Measurements from ENCODE around the gene LPIN3.

LPIN3 gene

DNA sequence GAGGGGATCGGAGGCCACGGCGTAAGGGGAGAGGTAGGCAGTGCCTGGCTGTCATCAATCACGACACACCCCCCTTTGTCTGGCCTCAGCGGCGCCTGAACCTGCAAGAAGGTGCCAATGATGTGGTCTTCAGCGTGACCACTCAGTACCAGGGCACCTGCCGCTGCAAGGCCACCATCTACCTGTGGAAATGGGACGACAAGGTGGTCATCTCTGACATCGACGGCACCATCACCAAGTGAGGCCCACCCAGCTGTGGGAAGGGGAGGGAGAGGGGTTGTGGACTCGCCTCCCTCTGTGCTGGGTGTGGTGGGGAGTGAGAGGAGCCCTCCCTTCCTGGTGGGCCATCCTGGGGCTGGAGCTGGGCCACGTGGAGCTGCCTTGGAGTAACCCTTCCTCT lies 16.3 kb downstream of the LPIN3 start:
- Histone ChIP-seq H3K27me3 (replicated peaks; ENCODE audit: insufficient read depth, low read length) (no peaks in the 10 kb centered on the region), H3K9me3 (replicated peaks; ENCODE audit: insufficient read depth, low read length) (no peaks in the 10 kb centered on the region)
- DNase-seq, result no peak

DNA sequence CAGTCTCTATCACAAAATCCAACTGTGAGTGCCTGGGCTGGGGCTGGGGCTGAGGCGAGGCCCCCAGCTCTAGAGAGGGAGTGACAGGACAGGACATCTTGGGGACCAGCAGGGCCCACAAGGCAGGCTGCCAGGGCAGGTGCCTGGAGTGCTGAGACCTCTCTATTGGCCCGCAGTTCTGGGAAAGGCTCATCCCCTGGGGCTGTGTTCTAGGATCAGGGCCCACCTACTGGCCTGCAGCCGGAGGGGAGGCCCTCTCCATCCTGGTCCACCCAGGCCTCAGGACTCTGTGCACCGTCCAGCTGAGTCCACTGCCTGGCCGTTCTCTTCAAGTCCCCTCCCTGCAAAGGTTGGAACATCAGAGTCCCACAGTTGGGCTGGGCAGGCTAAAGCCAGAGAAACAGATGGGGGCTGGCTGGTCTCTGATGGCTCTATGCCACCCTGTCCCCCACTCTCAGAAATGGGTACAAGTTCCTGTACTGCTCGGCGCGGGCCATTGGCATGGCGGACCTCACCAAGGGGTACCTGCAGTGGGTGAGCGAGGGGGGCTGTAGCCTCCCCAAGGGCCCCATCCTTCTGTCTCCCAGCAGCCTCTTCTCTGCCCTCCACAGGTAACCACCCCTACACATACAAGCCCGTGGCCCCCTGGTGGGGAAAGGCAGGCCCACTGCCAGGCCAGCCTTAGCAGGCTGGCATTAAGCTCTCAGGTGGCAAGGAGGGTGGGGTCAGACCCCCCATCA lies 17.0 kb downstream of the LPIN3 start:
- no peak for DNase-seq
- no peaks in the 10 kb centered on the region for H3K9me2 ChIP-seq (replicated peaks; ENCODE audit: insufficient read depth, low read length)
- no peaks in the 10 kb centered on the region for H3K79me2 ChIP-seq (ENCODE audit: low read length)
- no peak for TF ChIP-seq CTCF (IDR thresholded peaks at IDR 0.05; ENCODE audit: low read length)
- TF ChIP-seq EZH2phosphoT487 (IDR thresholded peaks at IDR 0.05; ENCODE audit: low read length), result no peak
- TF ChIP-seq EZH2 (optimal IDR thresholded peaks at IDR 0.05; ENCODE audit: low read depth, low read length), result no peak
- no peaks in the 10 kb centered on the region for H3K4me1 ChIP-seq (ENCODE audit: low read length)
- no peaks in the 10 kb centered on the region for H3K9me3 ChIP-seq (replicated peaks; ENCODE audit: insufficient read depth, low read length)
- no peak overlapping the region for H3K9ac ChIP-seq (ENCODE audit: low read length)
- H3K4me2 ChIP-seq (ENCODE audit: low read depth, low read length), result no peak overlapping the region
- no peaks in the 10 kb centered on the region for H3F3A ChIP-seq (ENCODE audit: insufficient read depth, low read length)
- no peak overlapping the region for H3K4me3 ChIP-seq (ENCODE audit: low read length)
- H2AFZ ChIP-seq (ENCODE audit: low read length), result no peak overlapping the region
- no peaks in the 10 kb centered on the region for H3K27me3 ChIP-seq (replicated peaks; ENCODE audit: insufficient read depth, low read length)
- no peaks in the 10 kb centered on the region for H3K36me3 ChIP-seq (replicated peaks; ENCODE audit: insufficient read depth, low read length)
- H4K20me1 ChIP-seq (ENCODE audit: insufficient read depth, low read length), result no peaks in the 10 kb centered on the region
- no peak overlapping the region for H3K27ac ChIP-seq (ENCODE audit: low read length)

More for the DNA sequence above, 16.3 kb downstream of the LPIN3 start:
- Histone ChIP-seq H3K9ac (ENCODE audit: low read length) (no peak overlapping the region), H2AFZ (ENCODE audit: low read length) (no peak overlapping the region), H3K79me2 (ENCODE audit: low read length) (no peaks in the 10 kb centered on the region), H3K4me1 (ENCODE audit: low read length) (no peaks in the 10 kb centered on the region), H3K4me2 (ENCODE audit: low read depth, low read length) (no peak overlapping the region), H4K20me1 (ENCODE audit: insufficient read depth, low read length) (no peaks in the 10 kb centered on the region), H3F3A (ENCODE audit: insufficient read depth, low read length) (no peaks in the 10 kb centered on the region), H3K36me3 (replicated peaks; ENCODE audit: insufficient read depth, low read length) (no peaks in the 10 kb centered on the region), H3K4me3 (ENCODE audit: low read length) (no peak overlapping the region), H3K9me2 (replicated peaks; ENCODE audit: insufficient read depth, low read length) (no peaks in the 10 kb centered on the region), H3K27ac (ENCODE audit: low read length) (no peak overlapping the region)
- no peak for TF ChIP-seq EZH2phosphoT487 (IDR thresholded peaks at IDR 0.05; ENCODE audit: low read length)
- no peak for TF ChIP-seq CTCF (IDR thresholded peaks at IDR 0.05; ENCODE audit: low read length)
- TF ChIP-seq EZH2 (optimal IDR thresholded peaks at IDR 0.05; ENCODE audit: low read depth, low read length), result no peak

GRCh38 chr20:41358230-41358629 lies 17.6 kb downstream of the LPIN3 start:
- Histone ChIP-seq H3K27ac (ENCODE audit: low read length) (no peak overlapping the region), H2AFZ (ENCODE audit: low read length) (no peak overlapping the region), H3K79me2 (ENCODE audit: low read length) (no peaks in the 10 kb centered on the region), H3K36me3 (replicated peaks; ENCODE audit: insufficient read depth, low read length) (no peaks in the 10 kb centered on the region), H3K9me3 (replicated peaks; ENCODE audit: insufficient read depth, low read length) (no peaks in the 10 kb centered on the region), H3K27me3 (replicated peaks; ENCODE audit: insufficient read depth, low read length) (no peaks in the 10 kb centered on the region), H4K20me1 (ENCODE audit: insufficient read depth, low read length) (no peaks in the 10 kb centered on the region), H3K4me1 (ENCODE audit: low read length) (no peaks in the 10 kb centered on the region), H3K9ac (ENCODE audit: low read length) (no peak overlapping the region), H3K4me2 (ENCODE audit: low read depth, low read length) (no peak overlapping the region), H3K9me2 (replicated peaks; ENCODE audit: insufficient read depth, low read length) (no peaks in the 10 kb centered on the region), H3F3A (ENCODE audit: insufficient read depth, low read length) (no peaks in the 10 kb centered on the region), H3K4me3 (ENCODE audit: low read length) (no peak overlapping the region)
- TF ChIP-seq EZH2 (optimal IDR thresholded peaks at IDR 0.05; ENCODE audit: low read depth, low read length), result no peak
- no peak for DNase-seq

DNA sequence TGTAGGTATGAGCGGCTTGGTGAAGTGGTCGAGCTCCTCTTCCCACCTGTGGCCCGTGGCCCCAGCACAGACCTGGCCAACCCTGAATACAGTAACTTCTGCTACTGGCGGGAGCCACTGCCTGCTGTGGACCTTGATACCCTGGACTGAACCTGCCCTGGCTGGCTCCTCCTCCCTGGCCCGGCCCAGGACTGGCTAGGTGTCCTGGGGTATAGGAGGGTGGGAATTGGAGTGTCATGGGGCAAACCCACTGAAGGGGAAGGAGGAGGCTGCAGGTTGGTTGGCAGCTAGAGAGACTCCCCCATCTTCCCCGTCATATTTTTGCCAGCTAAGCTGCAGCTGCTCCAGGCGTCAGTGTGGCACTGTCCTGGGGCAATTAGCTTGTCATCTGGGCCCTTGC lies 18.1 kb downstream of the LPIN3 start:
- Histone ChIP-seq H3K27me3 (replicated peaks; ENCODE audit: insufficient read depth, low read length) (no peaks in the 10 kb centered on the region), H3K4me1 (ENCODE audit: low read length) (no peaks in the 10 kb centered on the region), H4K20me1 (ENCODE audit: insufficient read depth, low read length) (no peaks in the 10 kb centered on the region), H3K79me2 (ENCODE audit: low read length) (no peaks in the 10 kb centered on the region), H3K4me2 (ENCODE audit: low read depth, low read length) (no peak overlapping the region), H3K4me3 (ENCODE audit: low read length) (no peak overlapping the region), H3K36me3 (replicated peaks; ENCODE audit: insufficient read depth, low read length) (no peaks in the 10 kb centered on the region), H2AFZ (ENCODE audit: low read length) (no peak overlapping the region), H3F3A (ENCODE audit: insufficient read depth, low read length) (no peaks in the 10 kb centered on the region), H3K9me2 (replicated peaks; ENCODE audit: insufficient read depth, low read length) (no peaks in the 10 kb centered on the region), H3K9me3 (replicated peaks; ENCODE audit: insufficient read depth, low read length) (no peaks in the 10 kb centered on the region), H3K9ac (ENCODE audit: low read length) (no peak overlapping the region), H3K27ac (ENCODE audit: low read length) (no peak overlapping the region)
- DNase-seq, result no peak
- TF ChIP-seq EZH2 (optimal IDR thresholded peaks at IDR 0.05; ENCODE audit: low read depth, low read length) (no peak), EZH2phosphoT487 (IDR thresholded peaks at IDR 0.05; ENCODE audit: low read length) (no peak), CTCF (IDR thresholded peaks at IDR 0.05; ENCODE audit: low read length) (no peak)
